Liver (tissue), 3 donors: ENCODE data around the gene SYNJ1.

Experiments
- EGR1 ChIP-seq, 2 donors: IDR thresholded peaks; 2 replicates each; pipeline ENCODE4 v1.6.1; 2016 to 2018; ENCODE audit warnings: antibody characterized with exemption in 2 of 2, low read depth in 2 of 2
- FOXA1 ChIP-seq: IDR thresholded peaks from 2 replicates; pipeline ENCODE4 v1.6.1; 2016; ENCODE audit warnings: antibody characterized with exemption
- GABPA ChIP-seq, 2 donors: IDR thresholded peaks in 1 of 2; conservative IDR thresholded peaks in 1 of 2; 2 replicates each; pipeline ENCODE4 v1.6.1; 2016; ENCODE audit warnings: antibody characterized with exemption in 2 of 2, mild to moderate bottlenecking in 1 of 2, moderate library complexity in 1 of 2
- HNF4A ChIP-seq, 2 donors: conservative IDR thresholded peaks; 2 replicates each; pipeline ENCODE4 v1.6.1; 2016; ENCODE audit warnings: antibody characterized with exemption in 2 of 2, mild to moderate bottlenecking in 2 of 2
- HNF4G ChIP-seq: IDR thresholded peaks from 2 replicates; pipeline ENCODE4 v1.6.1; 2016; ENCODE audit warnings: antibody characterized with exemption
- JUND ChIP-seq, 2 donors: IDR thresholded peaks; 2 replicates each; pipeline ENCODE4 v1.6.1; 2016; ENCODE audit warnings: antibody characterized with exemption in 2 of 2
- RAD21 ChIP-seq, 2 donors: IDR thresholded peaks; 2 replicates each; pipeline ENCODE4 v1.6.1; 2016; ENCODE audit warnings: antibody characterized with exemption in 2 of 2, mild to moderate bottlenecking in 2 of 2
- RXRA ChIP-seq, 2 donors: IDR thresholded peaks; 2 replicates each; pipeline ENCODE4 v1.6.1; 2017 to 2018; ENCODE audit warnings: antibody characterized with exemption in 2 of 2, mild to moderate bottlenecking in 1 of 2
- TAF1 ChIP-seq: conservative IDR thresholded peaks from 2 replicates; pipeline ENCODE4 v1.6.1; 2016; ENCODE audit warnings: antibody characterized with exemption, mild to moderate bottlenecking
- YY1 ChIP-seq: IDR thresholded peaks from 2 replicates; pipeline ENCODE4 v1.6.1; 2016; ENCODE audit warnings: antibody characterized with exemption, mild to moderate bottlenecking
- TF ChIP-seq, protein P1 (sequence below): fragments of 150-350 bp; IDR thresholded peaks from 2 replicates; pipeline ENCODE4 v1.5.1; 2017; ENCODE audit warnings: improper control_type of control experiment, low read depth, low read length; ENCODE audit not compliant: missing input control
- TF ChIP-seq, protein P2 (sequence below): IDR thresholded peaks from 2 replicates; pipeline ENCODE4 v1.6.1; 2016; ENCODE audit warnings: antibody characterized with exemption, mild to moderate bottlenecking
- TF ChIP-seq, protein P3 (sequence below): IDR thresholded peaks from 2 replicates; pipeline ENCODE4 v1.6.1; 2016; ENCODE audit warnings: antibody characterized with exemption
- TF ChIP-seq, protein P4 (sequence below): IDR thresholded peaks from 2 replicates; pipeline ENCODE4 v1.6.1; 2016; ENCODE audit warnings: antibody characterized with exemption
- donor health status: healthy.
- donor health status: healthy.

DNA sequence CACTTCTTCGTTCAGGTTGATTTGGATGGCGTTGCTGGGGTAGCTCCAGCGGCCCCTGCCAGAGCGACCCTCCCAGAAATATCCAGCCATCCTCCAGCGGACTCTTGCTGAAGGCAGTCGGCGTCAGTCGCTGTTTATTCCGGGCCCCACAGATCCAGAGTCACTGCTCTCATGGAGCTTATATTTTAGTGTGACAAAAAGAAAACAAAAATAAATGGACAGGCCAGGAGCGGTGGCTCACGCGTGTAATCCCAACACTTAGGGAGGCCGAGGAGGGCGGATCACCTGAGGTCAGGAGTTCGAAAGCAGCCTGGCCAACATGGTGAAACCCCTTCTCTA lies 114.8 kb downstream of the SYNJ1 start:
- TF ChIP-seq FOXA1 (no peak), HNF4A (conservative IDR thresholded peaks at IDR 0.05) (no peak), RAD21 (IDR thresholded peaks at IDR 0.05) (no peak), GABPA (IDR thresholded peaks at IDR 0.05 in 1 of 2, conservative IDR thresholded peaks at IDR 0.05 in 1 of 2) (no peak), RXRA (IDR thresholded peaks at IDR 0.05) (peak in 1 of 2 donors; percentile 16), YY1 (no peak), EGR1 (IDR thresholded peaks at IDR 0.05; ENCODE audit: low read depth in 2 of 2) (no peak), JUND (IDR thresholded peaks at IDR 0.05) (no peak), TAF1 (no peak), HNF4G (no peak)
- TF ChIP-seq, protein P1, sequence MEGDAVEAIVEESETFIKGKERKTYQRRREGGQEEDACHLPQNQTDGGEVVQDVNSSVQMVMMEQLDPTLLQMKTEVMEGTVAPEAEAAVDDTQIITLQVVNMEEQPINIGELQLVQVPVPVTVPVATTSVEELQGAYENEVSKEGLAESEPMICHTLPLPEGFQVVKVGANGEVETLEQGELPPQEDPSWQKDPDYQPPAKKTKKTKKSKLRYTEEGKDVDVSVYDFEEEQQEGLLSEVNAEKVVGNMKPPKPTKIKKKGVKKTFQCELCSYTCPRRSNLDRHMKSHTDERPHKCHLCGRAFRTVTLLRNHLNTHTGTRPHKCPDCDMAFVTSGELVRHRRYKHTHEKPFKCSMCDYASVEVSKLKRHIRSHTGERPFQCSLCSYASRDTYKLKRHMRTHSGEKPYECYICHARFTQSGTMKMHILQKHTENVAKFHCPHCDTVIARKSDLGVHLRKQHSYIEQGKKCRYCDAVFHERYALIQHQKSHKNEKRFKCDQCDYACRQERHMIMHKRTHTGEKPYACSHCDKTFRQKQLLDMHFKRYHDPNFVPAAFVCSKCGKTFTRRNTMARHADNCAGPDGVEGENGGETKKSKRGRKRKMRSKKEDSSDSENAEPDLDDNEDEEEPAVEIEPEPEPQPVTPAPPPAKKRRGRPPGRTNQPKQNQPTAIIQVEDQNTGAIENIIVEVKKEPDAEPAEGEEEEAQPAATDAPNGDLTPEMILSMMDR, result no peak
- TF ChIP-seq, protein P2, sequence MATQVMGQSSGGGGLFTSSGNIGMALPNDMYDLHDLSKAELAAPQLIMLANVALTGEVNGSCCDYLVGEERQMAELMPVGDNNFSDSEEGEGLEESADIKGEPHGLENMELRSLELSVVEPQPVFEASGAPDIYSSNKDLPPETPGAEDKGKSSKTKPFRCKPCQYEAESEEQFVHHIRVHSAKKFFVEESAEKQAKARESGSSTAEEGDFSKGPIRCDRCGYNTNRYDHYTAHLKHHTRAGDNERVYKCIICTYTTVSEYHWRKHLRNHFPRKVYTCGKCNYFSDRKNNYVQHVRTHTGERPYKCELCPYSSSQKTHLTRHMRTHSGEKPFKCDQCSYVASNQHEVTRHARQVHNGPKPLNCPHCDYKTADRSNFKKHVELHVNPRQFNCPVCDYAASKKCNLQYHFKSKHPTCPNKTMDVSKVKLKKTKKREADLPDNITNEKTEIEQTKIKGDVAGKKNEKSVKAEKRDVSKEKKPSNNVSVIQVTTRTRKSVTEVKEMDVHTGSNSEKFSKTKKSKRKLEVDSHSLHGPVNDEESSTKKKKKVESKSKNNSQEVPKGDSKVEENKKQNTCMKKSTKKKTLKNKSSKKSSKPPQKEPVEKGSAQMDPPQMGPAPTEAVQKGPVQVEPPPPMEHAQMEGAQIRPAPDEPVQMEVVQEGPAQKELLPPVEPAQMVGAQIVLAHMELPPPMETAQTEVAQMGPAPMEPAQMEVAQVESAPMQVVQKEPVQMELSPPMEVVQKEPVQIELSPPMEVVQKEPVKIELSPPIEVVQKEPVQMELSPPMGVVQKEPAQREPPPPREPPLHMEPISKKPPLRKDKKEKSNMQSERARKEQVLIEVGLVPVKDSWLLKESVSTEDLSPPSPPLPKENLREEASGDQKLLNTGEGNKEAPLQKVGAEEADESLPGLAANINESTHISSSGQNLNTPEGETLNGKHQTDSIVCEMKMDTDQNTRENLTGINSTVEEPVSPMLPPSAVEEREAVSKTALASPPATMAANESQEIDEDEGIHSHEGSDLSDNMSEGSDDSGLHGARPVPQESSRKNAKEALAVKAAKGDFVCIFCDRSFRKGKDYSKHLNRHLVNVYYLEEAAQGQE, result no peak
- TF ChIP-seq, protein P3, sequence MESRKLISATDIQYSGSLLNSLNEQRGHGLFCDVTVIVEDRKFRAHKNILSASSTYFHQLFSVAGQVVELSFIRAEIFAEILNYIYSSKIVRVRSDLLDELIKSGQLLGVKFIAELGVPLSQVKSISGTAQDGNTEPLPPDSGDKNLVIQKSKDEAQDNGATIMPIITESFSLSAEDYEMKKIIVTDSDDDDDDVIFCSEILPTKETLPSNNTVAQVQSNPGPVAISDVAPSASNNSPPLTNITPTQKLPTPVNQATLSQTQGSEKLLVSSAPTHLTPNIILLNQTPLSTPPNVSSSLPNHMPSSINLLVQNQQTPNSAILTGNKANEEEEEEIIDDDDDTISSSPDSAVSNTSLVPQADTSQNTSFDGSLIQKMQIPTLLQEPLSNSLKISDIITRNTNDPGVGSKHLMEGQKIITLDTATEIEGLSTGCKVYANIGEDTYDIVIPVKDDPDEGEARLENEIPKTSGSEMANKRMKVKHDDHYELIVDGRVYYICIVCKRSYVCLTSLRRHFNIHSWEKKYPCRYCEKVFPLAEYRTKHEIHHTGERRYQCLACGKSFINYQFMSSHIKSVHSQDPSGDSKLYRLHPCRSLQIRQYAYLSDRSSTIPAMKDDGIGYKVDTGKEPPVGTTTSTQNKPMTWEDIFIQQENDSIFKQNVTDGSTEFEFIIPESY, result no peak
- TF ChIP-seq, protein P4, sequence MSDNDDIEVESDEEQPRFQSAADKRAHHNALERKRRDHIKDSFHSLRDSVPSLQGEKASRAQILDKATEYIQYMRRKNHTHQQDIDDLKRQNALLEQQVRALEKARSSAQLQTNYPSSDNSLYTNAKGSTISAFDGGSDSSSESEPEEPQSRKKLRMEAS, result no peak
